Peyer's patch (tissue), 4 donors: ENCODE data around the gene MICB.

ENCODE experiments used
- POLR2A ChIP-seq, 2 donors: fragments of 450-650 bp; IDR thresholded peaks; one replicate each; pipeline ENCODE4 v1.5.1; 2017; ENCODE audit warnings: antibody characterized with exemption in 2 of 2, mild to moderate bottlenecking in 2 of 2, moderate library complexity in 2 of 2
- TF ChIP-seq, protein P1 (sequence below), 6 experiments: fragments of 450-650 bp in 4 of 6; fragments of 200-600 bp in 2 of 6; sonication (generic) in 1 of 6; IDR thresholded peaks; one replicate each; pipeline ENCODE4 v1.5.1; 2017 to 2019; ENCODE audit warnings: antibody characterized with exemption in 6 of 6, mild to moderate bottlenecking in 3 of 6, moderate library complexity in 1 of 6

GRCh38 chr6:31462026-31462963 is 35.6 kb upstream of the MICB start:
- TF ChIP-seq, protein P1, sequence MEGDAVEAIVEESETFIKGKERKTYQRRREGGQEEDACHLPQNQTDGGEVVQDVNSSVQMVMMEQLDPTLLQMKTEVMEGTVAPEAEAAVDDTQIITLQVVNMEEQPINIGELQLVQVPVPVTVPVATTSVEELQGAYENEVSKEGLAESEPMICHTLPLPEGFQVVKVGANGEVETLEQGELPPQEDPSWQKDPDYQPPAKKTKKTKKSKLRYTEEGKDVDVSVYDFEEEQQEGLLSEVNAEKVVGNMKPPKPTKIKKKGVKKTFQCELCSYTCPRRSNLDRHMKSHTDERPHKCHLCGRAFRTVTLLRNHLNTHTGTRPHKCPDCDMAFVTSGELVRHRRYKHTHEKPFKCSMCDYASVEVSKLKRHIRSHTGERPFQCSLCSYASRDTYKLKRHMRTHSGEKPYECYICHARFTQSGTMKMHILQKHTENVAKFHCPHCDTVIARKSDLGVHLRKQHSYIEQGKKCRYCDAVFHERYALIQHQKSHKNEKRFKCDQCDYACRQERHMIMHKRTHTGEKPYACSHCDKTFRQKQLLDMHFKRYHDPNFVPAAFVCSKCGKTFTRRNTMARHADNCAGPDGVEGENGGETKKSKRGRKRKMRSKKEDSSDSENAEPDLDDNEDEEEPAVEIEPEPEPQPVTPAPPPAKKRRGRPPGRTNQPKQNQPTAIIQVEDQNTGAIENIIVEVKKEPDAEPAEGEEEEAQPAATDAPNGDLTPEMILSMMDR (IDR thresholded peaks at IDR 0.05): no peak
- TF ChIP-seq POLR2A (IDR thresholded peaks at IDR 0.05): no peak
